Measurements from ENCODE around the gene DAGLB.
"Not testable (repeated sequence)": the region's sequence is repeated elsewhere in the genome, so short reads cannot be mapped to it uniquely, and the experiment has no call there.

DAGLB gene

DNA sequence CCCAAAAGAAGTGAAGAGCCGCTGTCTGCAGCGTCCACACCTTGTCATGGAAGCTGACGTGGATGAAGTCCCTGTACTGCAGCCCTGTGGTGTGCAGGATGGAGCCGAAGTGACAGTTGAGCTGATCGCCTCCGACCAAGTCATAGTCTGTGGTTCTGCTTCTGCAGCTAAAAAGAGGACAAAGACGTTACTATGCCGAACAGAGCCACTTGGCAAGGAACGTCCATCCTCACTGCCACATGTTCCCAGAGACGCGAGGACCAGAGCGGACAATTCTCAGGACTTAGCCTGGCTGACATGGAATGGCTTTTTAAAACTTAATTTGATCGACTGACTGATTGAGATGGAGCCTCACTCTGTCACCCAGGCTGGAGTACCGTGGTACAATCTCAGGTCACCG is 21.8 kb downstream of the DAGLB start:
- no peak for DNase-seq

DNA sequence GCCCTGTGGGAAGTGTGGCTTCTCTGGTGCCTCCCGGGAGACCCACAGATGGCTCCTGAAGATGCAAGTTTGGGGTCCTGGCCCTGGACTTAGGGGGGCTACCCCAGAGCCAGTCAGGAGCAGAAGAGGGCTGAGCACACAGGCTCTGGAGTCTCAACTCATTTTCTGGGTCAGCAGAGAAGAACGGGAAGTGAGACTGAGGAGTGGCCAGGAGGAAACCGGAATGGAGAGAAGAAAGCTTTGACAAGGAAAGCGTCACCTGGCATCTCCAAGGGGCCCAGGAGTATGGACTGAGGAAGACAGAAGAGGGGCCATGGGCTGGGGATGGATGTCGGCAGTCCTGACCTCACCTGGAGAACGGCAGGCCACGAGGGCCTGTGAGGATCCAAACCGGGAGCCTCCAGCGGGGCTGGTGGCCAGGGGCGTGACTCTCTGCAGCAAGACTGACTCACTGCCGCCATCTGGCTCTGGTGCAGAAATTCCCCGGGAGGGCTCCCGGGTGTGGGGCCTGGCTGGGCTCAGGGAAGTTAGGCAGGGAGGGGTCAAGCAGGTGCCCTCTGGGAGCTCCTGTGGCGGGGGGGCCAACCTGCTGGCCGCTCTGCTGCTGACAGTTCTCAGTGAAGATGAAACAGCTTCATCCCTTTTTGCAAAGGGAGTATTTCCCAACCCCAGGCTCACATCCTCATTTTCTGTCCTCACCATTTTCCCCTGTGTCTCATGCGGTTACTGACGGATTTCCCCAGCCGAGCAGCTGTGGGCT is 23.6 kb downstream of the DAGLB start:
- DNase-seq = no peak

DNA sequence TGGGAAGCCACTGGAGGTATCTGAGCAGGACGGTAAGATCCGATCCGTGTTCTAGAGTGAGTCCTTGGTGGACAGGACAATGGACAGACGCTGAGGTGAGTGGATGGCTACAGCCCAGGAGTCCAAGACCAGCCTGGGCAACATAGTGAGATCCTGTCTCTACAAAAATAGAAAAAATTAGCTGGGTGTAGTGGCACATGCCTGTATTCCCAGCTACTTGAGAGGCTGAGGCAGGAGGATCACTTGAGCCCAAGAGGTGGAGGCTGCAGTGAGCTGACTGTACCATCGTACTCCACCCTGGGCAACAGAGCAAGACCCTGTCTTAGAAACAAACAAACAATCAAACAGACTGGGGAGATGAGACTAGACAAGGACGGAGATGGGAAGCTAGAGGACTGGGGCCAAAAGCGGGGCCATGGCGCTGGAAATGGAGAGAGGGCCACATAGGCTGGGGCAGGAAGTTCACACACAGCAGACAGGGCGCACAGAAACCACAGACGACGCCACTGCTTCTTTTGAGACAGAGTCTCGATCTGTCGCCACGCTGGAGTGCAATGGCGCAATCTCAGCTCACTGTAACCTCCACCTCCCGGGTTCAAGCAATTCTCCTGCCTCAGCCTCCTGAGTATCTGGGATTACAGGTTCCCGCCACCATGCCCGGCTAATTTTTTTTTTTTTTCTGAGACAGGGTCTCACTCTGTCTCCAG is 24.7 kb downstream of the DAGLB start:
- no peak for DNase-seq

DNA sequence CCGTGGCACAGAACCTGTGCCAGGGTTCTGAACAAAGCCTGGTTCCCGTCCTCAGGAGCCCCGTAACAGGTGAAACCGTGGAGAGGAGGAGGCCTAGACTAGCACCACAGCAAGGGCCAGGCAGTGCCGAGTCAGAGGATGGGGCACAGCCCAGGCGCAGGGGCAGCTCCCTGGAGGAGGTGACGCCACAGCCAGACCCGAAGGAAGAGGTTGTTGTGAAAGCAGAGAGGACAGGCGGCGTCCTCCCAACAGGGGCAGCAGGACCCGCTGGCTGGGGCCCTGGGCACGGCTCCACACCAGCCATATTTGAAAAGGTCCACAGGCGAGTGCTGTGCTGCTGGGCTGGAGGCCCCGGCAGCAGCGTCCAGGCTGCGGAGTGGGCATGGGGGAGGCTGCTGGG is 25.7 kb downstream of the DAGLB start:
- DNase-seq = no peak

DNA sequence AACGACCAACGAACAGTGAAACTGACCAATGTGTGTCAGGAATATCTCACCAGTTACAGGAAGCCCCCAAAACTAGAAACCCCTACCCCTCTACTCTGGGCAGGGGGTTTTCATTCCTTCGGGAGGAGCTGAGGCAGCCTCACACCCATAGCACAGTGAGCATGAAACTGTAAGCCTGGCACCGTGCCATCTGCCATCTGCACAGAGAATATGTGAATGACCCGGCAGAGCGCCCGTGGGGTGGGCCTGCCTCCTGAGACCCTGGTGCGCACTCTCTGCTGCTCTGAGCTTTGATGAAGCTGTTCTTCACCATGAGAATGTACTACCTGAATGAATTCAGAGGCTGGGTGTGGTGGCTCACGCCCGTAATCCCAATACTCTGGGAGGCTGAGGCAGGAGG is 27.1 kb downstream of the DAGLB start:
- no peak for DNase-seq

DNA sequence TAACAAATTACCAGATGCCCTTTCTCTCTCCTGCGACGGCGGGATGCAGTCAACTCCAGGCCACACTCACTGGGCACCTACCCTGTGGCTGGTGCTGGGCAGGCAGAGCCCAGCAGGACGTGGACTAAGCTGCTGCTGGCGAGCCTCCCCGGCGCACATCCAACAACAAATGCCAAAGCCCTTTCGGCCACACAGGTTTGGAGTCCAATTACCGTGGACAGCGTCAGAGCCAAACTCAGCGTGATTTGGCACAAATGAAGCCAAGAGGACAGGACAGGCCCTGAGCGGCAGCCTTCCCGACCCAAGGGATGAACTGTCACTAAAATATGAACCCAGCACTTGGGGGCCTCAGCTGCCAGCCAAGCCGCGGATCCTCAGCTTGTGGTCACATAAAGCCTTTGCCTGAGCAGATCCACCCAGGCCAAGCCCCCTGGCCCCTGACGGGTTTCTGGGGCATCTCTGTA is 28.4 kb downstream of the DAGLB start:
- DNase-seq = no peak

DNA sequence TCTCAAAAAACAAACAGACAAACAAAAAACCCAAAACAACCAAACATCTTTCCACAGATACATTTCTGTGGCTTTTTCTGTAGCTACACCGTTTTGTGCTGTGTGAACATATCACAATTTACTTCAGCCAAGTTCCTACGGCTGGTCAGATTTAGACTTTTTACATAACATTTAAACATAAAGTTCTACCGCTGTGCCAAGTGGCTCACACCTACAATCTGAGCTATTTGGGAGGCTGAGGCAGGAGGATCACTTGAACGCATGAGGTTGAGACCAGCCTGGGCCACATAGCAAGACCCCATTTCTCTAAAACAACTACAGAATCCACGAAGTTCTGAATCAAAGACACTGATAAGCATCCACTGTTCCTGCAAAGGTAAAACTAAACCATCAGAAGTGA is 30.3 kb downstream of the DAGLB start:
- DNase-seq = no peak

DNA sequence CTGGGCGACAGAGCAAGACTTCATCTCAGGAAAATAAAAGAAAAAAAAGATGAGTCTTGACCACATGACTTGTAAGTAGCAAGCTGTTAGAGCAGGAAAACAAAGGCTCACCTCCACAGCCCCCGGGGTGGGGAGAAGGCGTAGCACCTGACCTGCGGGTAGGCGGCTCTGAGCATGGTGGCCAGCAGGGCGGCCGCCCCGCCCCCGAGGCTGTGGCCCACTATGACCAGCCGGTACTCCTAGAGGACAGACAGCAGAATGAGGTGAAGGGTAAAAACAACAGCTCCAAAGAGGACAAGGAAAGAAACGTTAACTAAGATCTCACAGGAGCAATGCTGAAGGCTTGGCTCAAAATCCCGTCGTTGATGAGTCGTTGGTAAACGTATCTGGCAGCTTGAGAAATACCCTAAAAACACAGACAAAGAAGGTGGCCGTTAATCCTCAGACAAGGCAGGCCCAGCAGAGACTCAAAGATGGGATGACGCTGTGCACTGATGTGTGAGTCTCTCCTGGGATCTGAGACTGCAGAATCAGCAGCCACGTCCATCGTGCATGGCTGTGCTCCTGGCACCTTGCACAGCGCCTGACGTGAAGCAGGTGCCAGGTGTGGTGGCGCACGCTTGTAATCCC is 31.1 kb downstream of the DAGLB start:
- DNase-seq = no peak

DNA sequence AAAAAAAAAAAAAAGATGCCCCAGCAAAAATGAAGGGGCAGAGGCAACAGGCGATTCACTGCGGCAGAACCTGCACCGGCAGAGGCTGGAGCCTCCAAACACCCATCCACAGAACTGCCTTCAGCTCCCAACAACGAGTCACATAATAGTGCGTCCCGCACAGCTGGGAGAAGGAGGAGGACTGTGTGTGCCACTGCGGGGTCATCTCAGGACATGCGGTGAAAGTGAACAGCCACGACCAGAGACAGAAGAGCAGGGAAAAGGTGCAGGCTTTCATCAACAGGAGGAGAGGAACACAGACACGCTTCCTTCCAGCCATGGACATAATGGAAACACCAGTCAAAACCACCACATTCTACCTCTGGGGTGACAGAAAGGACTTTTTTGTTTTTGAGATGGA is 34.1 kb downstream of the DAGLB start:
- DNase-seq = no peak

DNA sequence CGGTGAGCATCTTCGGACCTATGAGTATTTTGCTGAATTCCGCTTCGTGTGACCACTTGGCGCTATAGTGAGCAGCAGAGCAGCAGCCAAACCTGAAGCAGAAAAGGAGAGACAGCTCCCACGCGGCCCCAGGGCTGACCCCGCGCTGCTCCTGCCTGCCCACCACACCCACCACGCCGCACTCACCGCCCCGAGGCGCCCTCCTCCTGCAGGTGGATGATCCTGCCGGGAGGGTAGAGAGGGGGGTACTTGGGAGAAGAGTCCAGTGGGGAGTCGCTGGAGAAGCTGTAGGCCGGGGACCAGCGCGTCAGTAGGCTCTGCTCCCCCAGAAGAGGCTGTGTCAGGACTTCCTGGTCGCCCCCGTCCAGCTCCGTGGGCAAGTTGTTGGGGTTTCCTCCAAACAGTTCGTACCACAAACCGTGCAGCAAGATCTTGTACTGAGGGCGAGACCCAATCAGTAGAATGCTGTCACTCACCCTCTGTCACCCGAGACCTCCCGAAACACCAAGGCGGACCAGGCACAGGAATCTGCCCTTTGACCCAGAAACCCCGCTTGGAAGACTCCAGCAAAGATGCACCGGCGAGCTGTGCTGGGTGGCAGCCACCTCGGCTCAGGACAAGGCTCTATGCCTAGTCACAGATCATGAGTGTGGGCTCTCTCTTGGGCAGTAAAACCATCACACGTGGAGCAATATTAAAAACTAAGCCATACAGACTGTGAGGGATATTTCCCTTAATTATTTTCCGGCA is 37.6 kb downstream of the DAGLB start:
- DNase-seq = no peak

DNA sequence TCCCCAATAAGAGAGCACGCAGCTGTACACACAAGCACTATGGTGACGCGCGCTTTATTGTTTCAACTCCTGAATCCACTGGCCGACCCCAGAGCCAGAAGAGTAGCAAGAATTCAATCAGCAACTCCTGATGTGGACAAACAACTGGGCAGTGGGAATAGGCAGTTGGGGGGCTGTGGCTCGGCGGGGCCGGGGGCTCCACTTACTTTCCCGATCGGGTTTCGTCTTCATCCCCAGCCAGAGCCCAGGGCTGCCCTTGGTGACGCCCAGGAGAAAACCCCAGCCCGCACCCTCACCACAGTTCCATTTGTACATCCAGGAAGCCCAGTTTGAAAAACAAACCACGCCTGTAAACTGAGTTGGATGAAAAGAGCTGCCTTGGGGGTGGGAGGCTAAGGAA is 38.7 kb downstream of the DAGLB start:
- no peak for DNase-seq

DNA sequence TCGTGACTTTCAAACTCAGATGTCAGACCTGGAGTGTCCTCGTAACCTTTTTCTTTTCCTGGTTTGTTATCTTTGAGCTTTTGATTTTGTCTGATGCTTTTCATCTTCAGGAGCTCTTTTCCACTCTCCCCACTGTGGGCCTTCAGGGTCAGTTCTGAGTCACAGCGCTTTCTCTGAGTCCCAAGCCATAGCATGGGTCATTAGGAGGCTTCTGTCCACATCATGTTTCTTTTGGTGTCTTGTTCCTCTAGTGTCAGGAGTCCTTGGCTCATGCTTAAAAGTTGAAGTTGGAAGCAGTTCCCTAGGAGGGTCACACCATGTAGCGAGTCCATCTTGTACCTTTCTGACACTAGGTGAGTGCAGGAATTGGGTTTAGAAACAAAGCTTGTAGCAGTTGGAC is 40.3 kb downstream of the DAGLB start:
- DNase-seq = no peak

DNA sequence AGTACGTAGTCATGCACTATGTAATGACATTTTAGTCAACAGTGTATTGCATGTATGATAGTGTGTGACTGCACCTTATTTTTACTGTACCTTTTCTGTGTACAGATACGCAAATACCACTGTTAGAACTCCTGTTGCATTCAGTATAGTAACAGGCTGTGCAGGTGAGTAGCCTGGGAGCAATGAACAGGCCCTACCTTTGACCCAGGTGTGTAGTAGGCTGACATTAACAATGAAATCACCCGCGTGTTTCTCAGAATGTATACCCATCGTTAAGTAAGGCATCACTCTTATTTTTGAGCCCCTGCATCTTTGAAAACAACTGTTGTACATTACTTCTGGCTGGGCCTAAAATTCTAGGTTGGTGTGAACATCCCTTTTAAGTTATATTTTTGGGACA is 41.6 kb downstream of the DAGLB start:
- DNase-seq = no peak

DNA sequence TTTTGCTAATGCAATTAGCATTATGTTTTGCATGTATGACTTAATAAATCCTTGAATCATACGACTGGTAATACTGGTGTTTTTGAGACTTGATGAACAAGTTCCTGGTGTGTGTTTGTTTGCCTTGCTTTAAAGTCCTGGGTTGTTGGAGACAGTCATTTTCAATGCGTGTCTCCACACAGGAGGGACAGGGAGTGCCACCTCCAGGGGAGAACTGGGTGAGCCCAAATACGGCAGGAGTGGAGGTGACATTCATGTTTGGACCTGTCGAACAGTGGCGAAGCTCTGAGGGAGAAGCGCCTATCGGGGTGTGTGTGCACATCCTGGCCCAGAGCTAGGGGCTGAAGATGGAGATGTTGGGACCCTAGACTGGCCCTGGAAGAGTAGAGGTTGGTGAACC is 43.8 kb downstream of the DAGLB start:
- DNase-seq = no peak

DNA sequence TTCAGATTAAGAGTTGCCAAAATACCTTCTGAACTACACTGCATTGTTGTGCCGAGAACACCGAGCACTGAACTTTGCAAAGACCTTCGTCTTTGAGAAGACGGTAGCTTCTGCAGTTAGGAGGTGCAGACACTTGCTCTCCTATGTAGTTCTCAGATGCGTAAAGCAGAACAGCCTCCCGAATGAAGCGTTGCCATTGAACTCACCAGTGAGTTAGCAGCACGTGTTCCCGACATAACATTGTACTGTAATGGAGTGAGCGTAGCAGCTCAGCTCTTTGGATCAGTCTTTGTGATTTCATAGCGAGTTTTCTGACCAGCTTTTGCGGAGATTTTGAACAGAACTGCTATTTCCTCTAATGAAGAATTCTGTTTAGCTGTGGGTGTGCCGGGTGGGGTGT is 45.0 kb downstream of the DAGLB start:
- DNase-seq = no peak

DNA sequence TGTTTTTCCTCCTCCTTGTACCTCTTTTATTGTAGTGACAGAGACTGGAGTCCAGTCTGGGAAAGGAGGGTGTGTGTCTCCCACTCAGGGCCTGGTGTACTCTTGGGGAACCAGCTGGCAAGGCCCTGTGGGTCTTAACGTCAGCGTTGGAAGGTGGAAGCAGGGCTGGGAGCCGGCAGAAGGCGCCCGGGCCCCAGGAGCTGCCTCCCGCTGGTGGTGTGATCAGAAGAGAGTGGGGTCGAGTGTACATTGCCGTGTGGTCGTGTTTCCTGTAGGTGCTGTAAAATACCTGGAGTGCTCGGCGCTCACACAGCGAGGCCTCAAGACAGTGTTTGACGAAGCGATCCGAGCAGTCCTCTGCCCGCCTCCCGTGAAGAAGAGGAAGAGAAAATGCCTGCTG is 45.7 kb downstream of the DAGLB start:
- no peak for DNase-seq

DNA sequence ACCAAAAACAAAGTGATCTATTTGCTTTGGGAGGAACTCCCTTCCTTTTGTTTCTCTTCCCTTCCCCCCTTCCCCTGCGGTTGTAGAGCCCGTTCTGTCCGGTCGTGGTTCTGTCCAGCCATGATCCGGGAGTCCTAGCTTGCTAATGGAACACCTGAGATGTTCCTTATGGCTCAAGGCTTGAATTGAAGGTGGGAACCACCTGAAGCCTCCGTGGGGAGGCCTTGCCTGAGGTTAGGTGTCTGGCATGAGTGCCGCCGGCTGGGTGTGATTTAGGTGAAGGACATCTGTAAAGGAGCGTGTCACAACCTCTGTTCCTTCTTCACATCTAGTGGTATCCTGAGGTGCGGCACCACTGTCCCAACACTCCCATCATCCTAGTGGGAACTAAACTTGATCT is 46.2 kb downstream of the DAGLB start:
- DNase-seq = no peak

DNA sequence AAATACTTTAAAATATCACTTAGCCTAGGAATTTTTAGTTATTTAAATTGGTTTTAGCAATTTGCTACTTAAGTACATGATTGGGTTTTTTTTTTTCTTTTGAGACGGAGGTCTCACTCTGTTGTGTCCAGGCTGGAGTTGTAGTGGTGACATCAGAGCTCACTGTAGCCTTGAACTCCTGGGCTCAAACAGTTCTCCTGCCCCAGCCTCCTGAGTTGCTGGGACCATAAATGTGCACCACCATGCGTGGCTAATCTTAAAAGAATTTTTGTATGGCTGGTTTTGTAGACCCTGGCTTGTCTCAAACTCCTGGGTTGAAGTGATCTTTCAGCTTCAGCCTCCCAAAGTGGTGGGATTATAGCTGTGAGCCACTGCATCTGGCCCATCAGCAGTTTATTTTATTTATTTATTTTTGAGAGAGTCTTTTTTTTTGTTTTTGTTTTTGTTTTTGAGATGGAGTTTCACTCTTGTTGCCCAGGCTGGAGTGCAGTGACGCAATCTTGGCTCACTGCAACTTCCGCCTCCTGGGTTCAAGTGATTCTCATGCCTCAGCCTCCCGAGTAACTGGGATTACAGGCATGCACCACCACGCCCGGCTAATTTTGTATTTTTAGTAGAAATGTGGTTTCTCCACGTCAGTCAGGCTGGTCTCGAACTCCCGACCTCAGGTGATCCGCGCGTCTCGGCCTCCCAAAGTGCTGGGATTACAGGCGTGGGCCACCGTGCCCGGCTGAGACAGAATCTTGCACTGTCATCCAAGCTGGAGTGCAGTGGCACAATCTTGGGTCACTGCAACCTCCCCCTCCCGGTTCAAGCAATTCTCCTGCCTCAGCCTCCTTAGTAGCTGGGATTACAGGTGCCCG is 47.3 kb downstream of the DAGLB start:
- DNase-seq = not testable (repeated sequence)

DNA sequence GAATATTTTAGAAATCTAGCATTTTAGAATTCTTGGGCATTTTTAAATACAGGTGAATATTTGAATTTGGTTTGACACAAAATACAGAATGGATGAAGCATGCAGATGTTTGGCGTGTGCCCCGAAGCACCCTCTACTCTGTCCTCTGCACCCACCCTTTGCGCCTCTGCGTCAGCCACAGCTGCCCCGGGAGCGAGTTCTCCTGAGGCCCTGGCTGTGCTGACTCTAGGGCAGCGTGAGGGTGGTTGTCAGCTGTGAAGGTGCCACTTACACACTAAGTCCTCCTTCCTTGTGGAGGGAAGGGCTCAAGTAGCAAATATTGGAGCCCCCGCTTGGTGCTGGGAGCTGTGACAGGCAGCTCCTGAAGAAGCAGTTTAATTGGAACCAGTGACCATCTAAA is 48.4 kb downstream of the DAGLB start:
- DNase-seq = no peak

DNA sequence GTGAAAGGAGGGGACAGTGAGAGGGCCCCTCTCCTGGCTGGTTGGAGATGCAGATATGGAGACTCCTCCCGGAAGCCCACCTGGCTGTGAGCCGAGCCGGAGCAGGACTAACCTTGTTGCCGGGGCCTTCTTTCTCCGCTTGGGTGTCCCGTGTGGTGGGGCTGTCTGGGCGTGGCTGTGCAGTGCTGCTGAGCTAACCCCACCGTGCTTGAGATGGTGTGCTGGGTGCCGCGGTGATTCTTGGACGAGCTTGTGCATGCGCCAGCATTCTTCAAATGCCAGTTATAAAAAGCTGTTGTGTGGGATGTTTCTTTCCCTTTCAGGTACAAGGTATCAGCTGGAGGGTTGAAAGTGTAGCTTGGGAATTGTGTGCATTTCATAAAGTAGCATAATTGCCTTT is 48.8 kb downstream of the DAGLB start:
- no peak for DNase-seq

DNA sequence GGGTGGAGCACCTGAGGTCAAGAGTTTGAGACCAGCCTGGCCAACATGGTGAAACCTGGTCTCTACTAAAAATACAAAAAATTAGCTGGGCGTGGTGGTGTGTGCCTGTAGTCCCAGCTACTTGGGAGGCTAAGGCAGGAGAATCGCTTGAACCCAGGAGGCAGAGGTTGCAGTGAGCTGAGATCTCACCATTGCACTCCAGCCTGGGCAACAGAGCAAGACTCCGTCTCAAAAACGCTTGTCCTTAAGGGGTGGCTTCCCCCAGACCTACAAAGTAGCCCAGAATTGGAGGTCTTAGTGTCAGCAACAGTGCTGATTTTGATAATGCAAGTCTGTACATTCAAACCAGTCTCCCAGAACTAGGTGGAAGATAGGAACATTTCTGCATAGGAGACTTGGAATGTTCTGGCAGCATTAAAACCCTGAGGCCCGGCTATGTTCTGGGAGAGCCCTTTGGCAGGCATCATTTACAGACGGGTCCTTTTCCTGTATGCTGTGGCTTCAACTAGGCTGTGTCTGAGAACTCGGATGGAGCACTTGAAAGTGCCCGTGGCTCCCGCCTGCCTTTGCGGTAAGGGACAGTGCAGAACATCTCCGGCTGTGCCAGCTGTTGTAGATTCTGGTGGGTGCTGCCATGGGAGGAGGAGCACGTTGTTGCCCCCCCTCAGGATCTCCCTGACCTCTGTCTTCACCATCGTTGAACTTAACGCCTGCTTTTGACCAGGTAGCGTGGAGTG is 49.8 kb downstream of the DAGLB start:
- not testable (repeated sequence) for DNase-seq
